ENCODE data around the gene CBLIF.

DNA sequence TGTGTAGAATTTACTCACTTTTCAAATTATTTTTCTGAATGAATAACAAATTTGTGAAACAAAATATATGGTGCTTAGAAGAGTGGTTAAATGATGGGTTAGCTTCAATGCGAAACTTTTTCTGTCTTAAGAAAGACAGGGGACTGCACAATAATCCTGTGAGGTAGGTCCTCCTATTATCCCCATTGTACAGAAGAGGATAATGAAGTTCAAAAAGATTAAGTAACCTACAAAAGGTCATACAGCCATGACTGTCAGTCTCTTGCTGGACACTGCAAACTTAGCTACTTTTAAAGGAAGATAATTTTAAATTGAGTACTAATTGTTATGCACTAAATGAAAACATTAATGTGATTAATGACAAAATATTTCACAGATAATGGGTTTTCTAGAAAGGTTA is 38.3 kb upstream of the CBLIF start:
- TF ChIP-seq, protein P1, sequence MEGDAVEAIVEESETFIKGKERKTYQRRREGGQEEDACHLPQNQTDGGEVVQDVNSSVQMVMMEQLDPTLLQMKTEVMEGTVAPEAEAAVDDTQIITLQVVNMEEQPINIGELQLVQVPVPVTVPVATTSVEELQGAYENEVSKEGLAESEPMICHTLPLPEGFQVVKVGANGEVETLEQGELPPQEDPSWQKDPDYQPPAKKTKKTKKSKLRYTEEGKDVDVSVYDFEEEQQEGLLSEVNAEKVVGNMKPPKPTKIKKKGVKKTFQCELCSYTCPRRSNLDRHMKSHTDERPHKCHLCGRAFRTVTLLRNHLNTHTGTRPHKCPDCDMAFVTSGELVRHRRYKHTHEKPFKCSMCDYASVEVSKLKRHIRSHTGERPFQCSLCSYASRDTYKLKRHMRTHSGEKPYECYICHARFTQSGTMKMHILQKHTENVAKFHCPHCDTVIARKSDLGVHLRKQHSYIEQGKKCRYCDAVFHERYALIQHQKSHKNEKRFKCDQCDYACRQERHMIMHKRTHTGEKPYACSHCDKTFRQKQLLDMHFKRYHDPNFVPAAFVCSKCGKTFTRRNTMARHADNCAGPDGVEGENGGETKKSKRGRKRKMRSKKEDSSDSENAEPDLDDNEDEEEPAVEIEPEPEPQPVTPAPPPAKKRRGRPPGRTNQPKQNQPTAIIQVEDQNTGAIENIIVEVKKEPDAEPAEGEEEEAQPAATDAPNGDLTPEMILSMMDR (conservative IDR thresholded peaks at IDR 0.05; ENCODE audit: low read length) = no peak
- no peak for TF ChIP-seq EZH2phosphoT487 (IDR thresholded peaks at IDR 0.05; ENCODE audit: borderline replicate concordance, low read depth, low read length)
